Neural progenitor cell (in vitro differentiated cells): Measurements from ENCODE around the gene LRRC27. TPM values are rescaled to one million over a fixed set of nuclear protein-coding genes. Genes with fewer than 3 reads are reported as not detected.
A peak's percentile ranks its signal among the peaks of the same experiment; 100 is the strongest.

Source experiments
- DNase-seq: peaks from one replicate; pipeline ENCODE4 v3.0.0-alpha.2; 2016; ENCODE audit warnings: low spot score
- H2AFZ ChIP-seq: fragments of 200-600 bp; sonication (generic); replicated peaks from 2 replicates; pipeline ENCODE4 v1.6.1; 2016; ENCODE audit warnings: antibody characterized with exemption
- H3F3A ChIP-seq: fragments of 200-600 bp; sonication (generic); 2 replicates; pipeline ENCODE4 v1.6.1; 2016; ENCODE audit warnings: antibody characterized with exemption, low read depth
- H3K27ac ChIP-seq: fragments of 200-600 bp; sonication (generic); 2 replicates; pipeline ENCODE4 v1.5.1; 2016; ENCODE audit warnings: mild to moderate bottlenecking
- H3K27me3 ChIP-seq: fragments of 200-600 bp; sonication (generic); 2 replicates; pipeline ENCODE4 v1.6.1; 2016; ENCODE audit warnings: mild to moderate bottlenecking, moderate library complexity
- H3K36me3 ChIP-seq: fragments of 200-600 bp; sonication (generic); 2 replicates; pipeline ENCODE4 v1.5.1; 2016
- H3K4me1 ChIP-seq: fragments of 200-600 bp; sonication (generic); 2 replicates; pipeline ENCODE4 v1.6.1; 2016; ENCODE audit warnings: mixed run types
- H3K4me2 ChIP-seq: fragments of 200-600 bp; sonication (generic); 2 replicates; pipeline ENCODE4 v1.6.1; 2016
- H3K4me3 ChIP-seq: fragments of 200-600 bp; sonication (generic); 2 replicates; pipeline ENCODE4 v1.5.1; 2016
- H3K79me2 ChIP-seq: fragments of 200-600 bp; sonication (generic); 2 replicates; pipeline ENCODE4 v1.6.1; 2016; ENCODE audit warnings: low read depth
- H3K9ac ChIP-seq: fragments of 200-600 bp; sonication (generic); 2 replicates; pipeline ENCODE4 v1.6.1; 2016
- H3K9me3 ChIP-seq: fragments of 200-600 bp; sonication (generic); 2 replicates; pipeline ENCODE4 v1.5.1; 2016; ENCODE audit warnings: low read depth
- H4K20me1 ChIP-seq: fragments of 200-600 bp; sonication (generic); 2 replicates; pipeline ENCODE4 v1.6.1; 2016; ENCODE audit warnings: low read depth
- H3K27ac Mint-ChIP-seq: 3 replicates; pipeline ENCODE4 v1.8.0; 2021; ENCODE audit warnings: mixed read lengths
- H3K27me3 Mint-ChIP-seq: 2 replicates; pipeline ENCODE4 v1.8.0; 2022; ENCODE audit warnings: low read depth, mild to moderate bottlenecking, inconsistent platforms, moderate library complexity, mixed read lengths; ENCODE audit not compliant: insufficient read depth
- H3K36me3 Mint-ChIP-seq: 3 replicates; pipeline ENCODE4 v1.8.0; 2021; ENCODE audit warnings: mixed read lengths
- H3K4me1 Mint-ChIP-seq: 3 replicates; pipeline ENCODE4 v1.8.0; 2021; ENCODE audit warnings: mixed read lengths
- H3K4me3 Mint-ChIP-seq: 3 replicates; pipeline ENCODE4 v1.8.0; 2021; ENCODE audit warnings: mild to moderate bottlenecking, moderate library complexity, mixed read lengths
- H3K9me3 Mint-ChIP-seq: 3 replicates; pipeline ENCODE4 v1.8.0; 2020; ENCODE audit warnings: mixed read lengths
- CTCF ChIP-seq: fragments of 200-600 bp; sonication (generic); IDR thresholded peaks from 2 replicates; pipeline ENCODE4 v1.5.1; 2017; ENCODE audit warnings: antibody characterized with exemption, mild to moderate bottlenecking
- EZH2 ChIP-seq: fragments of 200-600 bp; sonication (generic); IDR thresholded peaks from 2 replicates; pipeline ENCODE4 v1.6.1; 2017; ENCODE audit warnings: antibody characterized with exemption, mild to moderate bottlenecking, moderate library complexity
- EZH2phosphoT487 ChIP-seq: fragments of 200-600 bp; sonication (generic); IDR thresholded peaks from 2 replicates; pipeline ENCODE4 v1.6.1; 2017; ENCODE audit warnings: antibody characterized with exemption
- total RNA-seq: library from RNA; depleted of rRNA; stranded (reverse); fragments of >200 nt; gene quantifications from 2 replicates; pipeline ENCODE4 v1.2.3, GENCODE V29; 2015; ENCODE audit warnings: low replicate concordance

Gene LRRC27
- total RNA-seq, 1 donor from 2014 or later, result 16.9 TPM

GRCh38 chr10:132304756-132305509, 27.1 kb upstream of the LRRC27 start:
- Histone ChIP-seq H3K36me3 (no peaks in the 10 kb centered on the region), H3K9me3 (no peaks in the 10 kb centered on the region), H3F3A (no peaks in the 10 kb centered on the region), H3K4me2 (no peak overlapping the region), H2AFZ (no peak overlapping the region), H4K20me1 (peaks cover 12% of the 10 kb centered on the region), H3K4me1 (peaks cover 13% of the 10 kb centered on the region), H3K9ac (no peak overlapping the region), H3K27me3 (peaks cover 61% of the 10 kb centered on the region), H3K27ac (no peak overlapping the region), H3K4me3 (no peak overlapping the region), H3K79me2 (no peaks in the 10 kb centered on the region)
- H3K4me3 Mint-ChIP-seq, result no peak overlapping the region
- no peak overlapping the region for H3K27ac Mint-ChIP-seq
- no peak for TF ChIP-seq EZH2
- no peak for TF ChIP-seq EZH2phosphoT487
- TF ChIP-seq CTCF, result no peak
- H3K36me3 Mint-ChIP-seq, result peaks cover 4% of the 10 kb centered on the region
- H3K27me3 Mint-ChIP-seq, result peaks cover 24% of the 10 kb centered on the region
- H3K4me1 Mint-ChIP-seq, result peaks cover 18% of the 10 kb centered on the region
- H3K9me3 Mint-ChIP-seq, result peaks cover 10% of the 10 kb centered on the region
- no peak for DNase-seq

GRCh38 chr10:132305654-132306342, 26.2 kb upstream of the LRRC27 start:
- Mint-ChIP-seq H3K4me1 (peaks cover 21% of the 10 kb centered on the region), H3K27me3 (peaks cover 24% of the 10 kb centered on the region), H3K27ac (no peak overlapping the region), H3K36me3 (peaks cover 4% of the 10 kb centered on the region), H3K9me3 (peaks cover 10% of the 10 kb centered on the region), H3K4me3 (peak overlapping the region; percentile 91)
- no peak overlapping the region for H3K27ac ChIP-seq
- H3K4me1 ChIP-seq, result peaks cover 13% of the 10 kb centered on the region
- H3K36me3 ChIP-seq, result no peaks in the 10 kb centered on the region
- H3K4me2 ChIP-seq, result no peak overlapping the region
- H3K27me3 ChIP-seq, result peaks cover 70% of the 10 kb centered on the region
- H2AFZ ChIP-seq, result no peak overlapping the region
- TF ChIP-seq CTCF, result no peak
- TF ChIP-seq EZH2, result no peak
- no peak for TF ChIP-seq EZH2phosphoT487
- no peak for DNase-seq
- no peaks in the 10 kb centered on the region for H3K79me2 ChIP-seq
- no peak overlapping the region for H3K4me3 ChIP-seq
- H3K9me3 ChIP-seq, result no peaks in the 10 kb centered on the region
- H3K9ac ChIP-seq, result no peak overlapping the region
- peaks cover 12% of the 10 kb centered on the region for H4K20me1 ChIP-seq
- H3F3A ChIP-seq, result no peaks in the 10 kb centered on the region

GRCh38 chr10:132306343-132306685, 25.7 kb upstream of the LRRC27 start:
- no peak for DNase-seq
- Histone ChIP-seq H3K9me3 (no peaks in the 10 kb centered on the region), H3K27ac (no peak overlapping the region), H3K79me2 (no peaks in the 10 kb centered on the region), H3K36me3 (no peaks in the 10 kb centered on the region), H3K27me3 (peaks cover 75% of the 10 kb centered on the region), H3K9ac (no peak overlapping the region), H3K4me3 (peak overlapping the region; percentile 75), H3K4me2 (peak overlapping the region; percentile 94), H3F3A (no peaks in the 10 kb centered on the region), H2AFZ (no peak overlapping the region), H4K20me1 (peaks cover 12% of the 10 kb centered on the region), H3K4me1 (peaks cover 13% of the 10 kb centered on the region)
- peaks cover 25% of the 10 kb centered on the region for H3K4me1 Mint-ChIP-seq
- peaks cover 24% of the 10 kb centered on the region for H3K27me3 Mint-ChIP-seq
- H3K36me3 Mint-ChIP-seq, result peaks cover 4% of the 10 kb centered on the region
- H3K27ac Mint-ChIP-seq, result no peak overlapping the region
- TF ChIP-seq EZH2phosphoT487 (no peak), CTCF (no peak), EZH2 (no peak)
- H3K4me3 Mint-ChIP-seq, result peak overlapping the region; percentile 91
- H3K9me3 Mint-ChIP-seq, result peaks cover 10% of the 10 kb centered on the region
